Suppressor macrophage treated with lipopolysaccharide for 4 hours (primary cell): ENCODE results near the gene PHF19.

Experiments used
- DNase-seq: peaks from one replicate; pipeline ENCODE4 v3.0.0-alpha.2; 2020

PHF19 gene

DNA sequence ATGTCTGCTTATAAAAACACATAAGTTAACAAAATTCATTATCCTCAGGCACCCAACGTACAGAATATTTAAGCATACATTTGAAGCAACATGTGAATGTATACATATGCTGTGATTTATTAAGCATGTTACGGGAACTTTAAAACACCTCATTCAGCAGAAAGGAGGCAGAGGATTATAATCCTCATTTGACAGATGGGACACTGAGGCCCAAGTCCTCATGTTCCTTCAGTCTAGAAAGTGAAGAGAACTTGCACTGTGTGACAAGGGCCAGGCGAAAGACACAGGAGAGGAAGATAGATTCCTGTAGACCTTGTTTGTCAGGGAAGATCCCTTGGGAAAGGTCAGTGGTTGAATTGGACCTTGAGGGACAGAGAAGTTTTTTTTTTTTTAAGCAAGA is 26.7 kb downstream of the PHF19 start:
- no peak for DNase-seq

DNA sequence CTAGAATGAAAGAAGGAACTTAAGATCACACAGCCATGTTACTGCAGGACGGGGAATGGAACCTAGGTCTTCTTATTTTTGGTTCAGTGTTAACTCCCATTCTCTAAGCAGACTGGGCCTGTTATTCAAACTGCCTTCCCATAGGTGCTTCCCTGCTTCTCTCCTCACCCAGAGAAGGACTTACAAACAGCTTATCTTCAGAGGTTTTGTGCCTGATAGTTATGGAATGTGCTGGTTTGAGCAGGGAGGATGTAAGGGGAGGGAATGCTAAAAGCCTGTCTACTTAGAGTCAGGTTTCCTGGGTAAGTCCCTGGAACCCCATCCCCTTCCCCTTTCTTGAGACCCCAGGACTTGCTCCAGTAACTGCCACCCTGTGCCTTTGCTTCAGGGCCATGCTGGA is 30.1 kb downstream of the PHF19 start:
- DNase-seq: no peak

DNA sequence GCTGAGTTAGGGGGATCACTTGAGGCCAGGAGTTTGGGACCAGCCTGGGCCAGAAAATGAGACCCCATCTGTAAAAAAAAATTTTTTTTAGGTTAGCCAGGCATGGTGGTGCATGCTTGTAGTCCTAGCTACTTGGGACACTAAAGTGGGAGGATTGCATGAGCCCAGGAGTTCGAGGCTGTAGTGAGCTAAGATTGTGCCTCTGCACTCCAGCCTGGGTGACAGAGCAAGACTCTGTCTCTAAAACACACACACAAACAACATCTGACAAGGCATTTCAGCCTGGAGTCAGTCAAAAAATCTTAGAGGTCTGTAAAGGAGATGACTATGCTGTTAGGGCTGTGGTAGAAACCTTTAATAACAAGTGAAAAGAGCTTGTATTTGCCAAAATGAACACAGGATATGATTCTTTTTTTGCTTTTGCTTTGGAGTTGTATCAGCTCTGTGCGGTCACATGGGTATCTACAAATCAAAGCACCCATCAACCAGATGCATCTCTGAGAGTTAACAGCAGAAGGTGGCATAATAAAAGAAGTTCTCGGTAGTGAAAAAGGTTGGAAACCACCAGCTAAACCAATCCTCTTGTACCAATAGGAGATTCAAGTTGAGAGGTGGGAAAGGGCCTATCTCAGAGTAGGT is 30.6 kb downstream of the PHF19 start:
- DNase-seq: no peak

DNA sequence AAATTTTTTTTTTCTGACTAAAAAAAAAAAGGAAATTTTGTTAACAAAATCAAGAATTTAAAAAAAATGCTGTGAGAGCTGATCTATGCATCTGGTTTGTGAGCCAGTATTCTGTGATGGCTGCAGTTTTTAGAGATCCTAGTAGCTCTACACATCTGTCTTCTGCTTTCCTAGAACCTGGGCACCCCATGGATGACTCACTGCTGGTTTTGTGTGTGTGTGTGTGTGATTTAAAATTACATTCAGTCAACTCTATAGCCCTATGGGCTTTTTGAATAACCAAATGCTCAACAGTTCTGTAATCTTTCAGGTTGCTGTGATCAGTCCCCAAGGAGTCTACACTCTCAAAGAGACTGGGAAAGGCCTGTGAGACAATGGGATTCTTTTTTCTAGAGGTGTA is 31.7 kb downstream of the PHF19 start:
- DNase-seq: no peak

DNA sequence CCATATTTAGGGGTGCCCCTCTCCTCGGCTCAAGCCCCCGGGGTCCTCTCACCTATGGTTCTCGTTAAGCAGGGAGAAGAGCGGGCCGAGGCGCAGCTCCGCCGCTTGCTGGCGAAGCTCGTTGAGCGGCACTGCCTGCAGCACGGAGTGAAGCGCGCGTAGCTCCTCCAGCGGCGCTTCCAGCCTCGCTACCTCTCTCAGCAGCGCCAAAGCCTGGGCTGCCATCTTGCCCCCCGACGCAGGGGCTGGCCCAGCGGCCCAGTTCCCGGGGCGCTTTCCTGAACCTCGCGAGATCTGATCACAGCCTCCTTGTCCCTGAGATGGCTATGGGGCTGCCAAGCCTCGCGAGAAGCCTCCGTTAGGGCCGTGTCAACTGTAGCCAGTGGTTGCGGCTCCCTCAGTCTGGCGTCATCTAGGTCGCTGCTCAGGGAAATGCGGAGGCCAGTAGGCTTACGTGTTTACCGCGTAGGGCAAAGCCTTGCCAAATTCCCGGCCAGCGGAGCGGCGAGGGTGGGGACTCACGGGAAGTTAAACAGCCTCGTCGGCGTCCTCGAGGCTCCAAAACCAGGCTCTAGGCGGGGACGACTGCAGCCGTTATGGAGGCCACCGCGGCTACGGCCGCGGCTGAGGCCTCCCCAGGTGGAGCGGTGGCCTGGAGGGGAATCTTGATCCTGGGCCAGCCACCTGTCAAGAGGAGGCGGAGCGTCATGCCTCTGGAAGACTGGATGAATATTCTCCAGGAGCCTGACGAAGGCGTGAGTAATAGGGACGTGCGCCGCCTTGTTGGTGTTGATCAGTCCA is 34.1 kb downstream of the PHF19 start, which contains the start of gene PSMD5:
Gene PSMD5 (minus strand): TSS at position 238 of the 801 bp plus-strand sequence. CDS start 13 bp downstream, at position 225.
- peak; percentile 100 for DNase-seq

DNA sequence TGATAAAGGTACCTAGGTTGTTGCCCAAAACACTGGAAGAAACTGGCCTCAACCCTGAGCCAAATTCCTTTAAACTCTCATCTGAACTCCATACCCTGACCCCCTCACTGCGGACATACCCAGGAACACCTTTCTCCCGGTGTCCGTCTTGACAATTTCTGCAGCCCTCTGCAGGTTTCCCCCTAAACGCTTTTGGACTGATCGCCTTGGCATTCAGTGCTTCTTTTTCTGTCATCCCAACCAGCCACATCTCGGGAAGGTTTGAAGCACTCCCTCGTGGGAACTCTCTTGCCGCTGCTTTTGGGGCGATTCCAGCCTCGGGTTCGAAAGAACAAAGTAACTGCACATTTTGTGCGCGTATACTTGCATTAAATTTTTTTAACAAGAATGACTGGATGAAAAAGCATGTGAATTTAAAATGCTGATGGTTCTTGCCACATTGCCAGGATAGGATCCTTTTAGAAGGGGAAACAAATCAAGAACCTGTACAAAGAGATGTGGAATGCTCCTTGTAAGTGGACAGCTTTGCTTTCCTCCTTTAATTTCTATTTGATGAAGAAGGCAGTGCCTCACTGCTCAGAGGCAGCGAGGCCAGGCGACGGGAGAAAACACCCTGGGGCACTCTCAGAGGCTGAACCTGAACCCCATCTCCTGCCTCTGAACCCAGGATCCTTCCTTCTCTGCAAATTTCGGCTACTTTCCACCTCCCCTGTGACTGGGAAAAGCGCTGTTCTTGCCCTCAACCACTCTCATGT is 34.9 kb downstream of the PHF19 start:
- peak; percentile 12 for DNase-seq

DNA sequence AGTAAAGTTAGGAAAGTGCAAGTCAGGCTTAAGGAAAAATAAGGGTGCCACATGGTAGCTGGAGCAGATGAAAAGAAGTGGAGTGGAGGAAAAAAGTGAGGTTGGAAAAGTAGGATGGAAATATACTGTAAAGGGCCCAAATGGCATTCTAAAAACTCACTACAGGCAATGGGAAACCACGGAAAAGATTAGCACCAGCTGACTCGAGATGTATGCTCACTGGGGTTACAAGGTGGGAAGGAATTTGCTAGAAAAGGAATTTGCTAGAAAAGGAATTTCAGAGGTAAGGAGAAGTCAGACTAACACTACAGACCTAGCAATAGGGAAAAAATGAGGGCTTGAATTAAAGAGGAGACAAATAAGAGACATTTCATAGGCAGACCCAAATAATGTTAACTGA is 37.8 kb downstream of the PHF19 start:
- no peak for DNase-seq

DNA sequence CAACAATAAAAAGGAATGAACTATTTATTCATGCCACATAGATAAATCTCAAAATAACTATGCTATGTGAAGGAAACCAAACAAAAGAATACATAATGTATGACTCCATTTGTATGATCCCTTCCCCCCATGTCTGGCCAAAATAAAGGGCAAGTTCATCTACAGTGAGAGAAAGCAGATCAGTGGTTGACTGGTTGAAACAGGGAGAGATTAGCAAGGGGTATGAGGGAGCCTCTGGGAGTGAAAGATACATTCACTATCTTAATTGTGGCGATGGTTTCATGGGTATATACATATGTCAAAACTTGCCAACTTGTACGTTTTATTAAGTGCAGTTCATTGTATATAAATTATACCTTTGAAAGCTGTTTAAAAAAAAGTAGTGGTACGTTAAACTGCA is 39.1 kb downstream of the PHF19 start:
- no peak for DNase-seq

DNA sequence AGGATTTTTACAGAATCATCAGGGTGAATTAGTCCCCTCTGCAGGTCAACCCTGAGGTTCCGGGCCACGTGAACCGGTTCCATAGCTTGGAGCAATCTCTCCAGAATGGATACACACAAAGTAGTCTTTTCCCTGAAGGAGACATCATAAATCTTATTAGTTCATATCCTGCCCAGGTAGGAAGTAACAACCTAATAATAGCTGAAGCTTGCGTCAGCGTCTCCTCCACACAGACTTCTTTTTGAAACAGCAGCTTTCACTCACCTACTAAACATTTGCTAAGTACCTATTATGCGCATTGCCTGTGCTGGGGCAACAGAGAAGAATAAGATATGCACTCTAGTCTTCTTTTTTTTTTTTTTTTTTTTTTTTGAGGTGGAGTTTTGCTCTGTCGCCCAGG is 43.7 kb downstream of the PHF19 start:
- DNase-seq: no peak

DNA sequence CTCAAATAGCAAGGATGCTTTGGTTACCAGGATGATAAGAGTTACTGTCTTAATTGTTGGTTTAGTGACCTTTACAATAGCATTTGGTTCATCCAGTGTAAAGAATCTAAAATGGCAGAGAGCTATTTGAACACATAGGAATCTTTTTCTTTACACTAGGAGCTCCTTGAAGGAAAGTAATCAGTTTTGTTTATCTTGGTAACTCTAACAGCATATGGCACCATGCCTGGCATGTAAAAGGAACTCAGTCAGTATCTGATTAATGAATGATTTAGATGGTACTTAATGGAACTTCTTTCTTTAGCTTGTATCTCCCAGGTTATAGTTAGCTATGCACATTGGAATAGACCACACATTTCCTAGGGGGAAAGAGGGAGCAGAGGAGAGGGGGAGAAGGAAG is 44.2 kb downstream of the PHF19 start:
- no peak for DNase-seq

DNA sequence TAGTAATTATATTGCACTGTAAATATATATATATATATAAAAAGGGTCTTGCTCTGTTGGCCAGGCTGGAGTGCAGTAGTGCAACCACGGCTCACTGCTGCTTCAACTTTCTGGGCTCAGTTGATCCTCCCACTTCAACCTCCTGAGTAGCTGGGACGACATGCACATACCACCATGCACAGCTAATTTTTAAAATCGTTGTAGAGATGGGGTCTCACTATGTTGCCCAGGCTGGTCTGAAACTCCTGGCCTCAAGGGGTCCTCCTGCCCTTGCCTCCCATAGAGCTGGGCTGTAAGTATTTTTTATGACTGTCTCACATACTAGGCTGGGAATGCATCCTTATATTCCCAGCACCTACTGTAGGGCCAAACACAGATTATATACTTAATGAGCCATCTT is 46.1 kb downstream of the PHF19 start:
- no peak for DNase-seq

DNA sequence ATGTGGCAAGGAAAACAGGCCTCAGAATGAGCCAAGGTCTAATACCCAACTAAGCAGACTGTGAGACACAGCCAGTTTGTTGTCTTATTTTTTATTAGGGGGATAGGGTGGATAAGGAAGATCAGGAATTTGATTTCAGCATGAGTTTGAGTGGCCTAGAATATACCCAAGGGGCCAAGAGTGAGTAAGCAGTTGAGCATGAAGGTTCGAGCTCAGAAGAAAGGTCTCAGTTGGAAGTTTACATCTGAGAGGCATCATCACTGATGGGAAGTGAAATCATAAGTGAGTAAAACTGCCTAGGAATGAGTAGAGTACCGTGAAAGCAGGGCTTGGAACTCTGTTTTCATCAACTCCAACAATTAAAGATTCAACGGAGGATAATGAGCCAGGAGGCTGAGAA is 46.8 kb downstream of the PHF19 start:
- DNase-seq: no peak

DNA sequence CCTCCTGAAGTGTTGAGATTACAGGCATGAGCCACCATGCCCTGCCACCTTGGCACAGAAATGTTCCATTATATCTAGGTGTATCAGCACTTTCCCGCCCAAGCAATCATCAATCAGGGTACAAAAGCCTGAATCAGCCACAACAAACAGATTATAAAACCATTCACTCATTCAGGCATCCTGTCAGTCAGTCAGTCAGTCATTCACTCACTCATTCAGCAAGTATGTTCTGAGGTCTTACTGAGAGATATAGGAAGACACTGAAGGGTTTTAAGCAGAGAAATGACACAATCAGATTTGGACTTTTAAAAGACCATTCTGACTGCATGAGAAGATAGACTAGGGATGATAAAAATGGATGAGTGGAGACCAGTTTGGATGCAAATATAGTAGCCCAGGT is 47.3 kb downstream of the PHF19 start:
- DNase-seq: no peak

DNA sequence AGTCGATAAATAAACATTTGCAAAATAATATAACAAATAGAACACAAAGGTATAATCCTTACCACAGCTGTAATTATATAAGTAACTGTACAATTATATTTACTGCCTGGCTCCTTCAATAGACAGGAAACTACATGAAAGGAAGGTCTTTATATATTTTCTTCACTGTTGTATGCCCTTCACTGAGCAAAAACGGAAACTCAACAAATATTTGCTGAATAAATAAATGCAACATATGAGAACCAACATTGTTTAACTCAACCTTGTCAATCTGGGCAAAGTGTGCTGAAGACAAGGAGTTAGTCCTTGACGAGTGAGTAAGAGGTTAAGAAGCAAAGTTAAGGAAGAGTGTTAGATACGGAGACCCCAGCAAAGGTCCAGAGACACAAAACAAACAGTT is 56.9 kb downstream of the PHF19 start:
- DNase-seq: no peak

DNA sequence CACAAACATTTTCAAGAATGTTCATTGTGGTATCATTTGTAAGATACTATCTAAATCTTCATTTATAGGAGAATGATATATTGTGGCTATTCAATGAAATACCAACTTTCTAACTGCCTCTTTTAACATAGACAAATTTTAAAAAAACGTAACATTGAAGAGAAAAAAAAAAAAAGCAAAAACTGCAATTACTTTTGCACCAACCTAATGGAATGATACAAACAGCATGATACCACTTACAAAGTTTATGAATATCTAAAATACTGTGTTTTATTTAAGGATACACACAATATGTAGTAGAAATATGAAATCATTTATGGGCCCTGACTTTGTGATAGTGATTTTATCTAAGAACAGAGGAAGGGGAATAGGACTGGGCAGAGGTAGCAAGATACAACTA is 58.4 kb downstream of the PHF19 start:
- DNase-seq: no peak

DNA sequence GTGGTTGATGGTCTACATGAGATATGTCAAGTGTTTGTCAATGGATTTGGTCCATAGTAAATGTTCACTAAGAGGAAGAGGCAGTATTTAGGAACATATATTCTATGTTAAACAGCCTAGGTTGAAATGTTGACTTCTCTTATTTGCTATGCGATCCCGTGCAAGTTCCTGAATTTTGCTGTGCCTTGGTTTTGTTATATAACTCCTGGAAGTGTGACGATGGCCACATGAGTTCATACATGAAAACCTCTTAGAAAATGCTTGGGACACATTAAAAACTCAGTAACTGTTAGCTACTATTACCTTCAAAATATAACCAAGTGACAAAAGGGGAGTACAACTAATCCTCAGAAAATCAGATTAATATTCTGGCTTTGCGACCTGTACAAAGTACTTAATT is 61.9 kb downstream of the PHF19 start:
- no peak for DNase-seq

DNA sequence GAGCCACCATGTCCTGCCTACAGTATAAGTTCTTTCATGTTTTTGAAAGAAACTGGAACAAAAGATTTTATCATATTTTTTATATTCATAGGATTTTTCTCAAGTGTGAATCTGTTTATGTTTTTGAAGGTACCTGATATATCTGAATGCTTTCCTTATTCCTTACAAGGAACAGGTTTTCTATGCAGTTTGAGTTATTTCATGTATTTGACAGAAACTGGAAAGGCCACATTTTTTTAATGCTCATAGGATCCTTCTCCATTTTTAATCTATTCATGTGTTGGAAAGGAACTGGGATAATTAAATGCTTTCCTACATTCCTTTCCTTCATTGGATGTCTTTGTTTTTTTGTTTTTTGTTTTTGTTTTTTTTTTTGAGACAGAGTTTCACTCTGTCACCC is 68.1 kb downstream of the PHF19 start:
- no peak for DNase-seq

DNA sequence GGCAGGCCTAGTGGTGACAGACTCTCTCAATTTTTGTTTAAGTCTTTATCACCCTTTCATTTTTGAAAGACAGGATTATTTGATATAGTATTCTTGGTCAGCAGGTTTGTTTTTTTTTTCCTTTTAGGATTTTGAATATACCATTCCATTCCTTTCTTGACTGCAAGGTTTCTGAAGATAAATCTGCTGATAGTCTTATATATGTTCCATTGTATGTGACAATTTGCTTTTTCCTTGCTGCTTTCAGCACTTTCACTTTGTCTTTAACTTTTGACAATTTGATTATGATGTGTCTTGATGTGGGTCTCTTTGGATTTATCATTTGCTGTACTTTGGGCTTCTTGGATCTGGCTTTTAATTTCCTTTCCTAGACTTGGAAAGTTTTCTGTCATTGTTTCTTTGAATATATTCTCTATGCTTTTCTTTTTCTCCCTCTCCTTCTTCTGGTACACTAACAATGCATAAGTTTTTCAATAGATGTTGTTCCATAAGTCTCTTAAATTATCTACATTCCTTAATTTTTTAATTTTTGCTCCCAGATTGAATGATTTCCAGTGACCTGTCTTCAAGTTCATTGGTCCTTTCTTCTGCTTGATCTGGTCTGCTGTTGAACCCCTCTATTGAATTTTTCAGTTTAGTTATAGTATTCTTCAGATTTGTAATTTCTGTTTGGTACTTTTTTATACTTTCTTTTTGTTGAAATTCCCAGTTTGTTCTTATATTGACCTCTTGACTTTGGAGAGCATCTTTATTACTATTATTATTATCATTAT is 69.2 kb downstream of the PHF19 start:
- DNase-seq: no peak
